ENCODE measurements around the gene CLCN2. TPM values are rescaled to one million over a fixed set of nuclear protein-coding genes. Genes with fewer than 3 reads are reported as not detected.

CLCN2 gene
- total RNA-seq, 1 donor = 3.5 TPM

DNA sequence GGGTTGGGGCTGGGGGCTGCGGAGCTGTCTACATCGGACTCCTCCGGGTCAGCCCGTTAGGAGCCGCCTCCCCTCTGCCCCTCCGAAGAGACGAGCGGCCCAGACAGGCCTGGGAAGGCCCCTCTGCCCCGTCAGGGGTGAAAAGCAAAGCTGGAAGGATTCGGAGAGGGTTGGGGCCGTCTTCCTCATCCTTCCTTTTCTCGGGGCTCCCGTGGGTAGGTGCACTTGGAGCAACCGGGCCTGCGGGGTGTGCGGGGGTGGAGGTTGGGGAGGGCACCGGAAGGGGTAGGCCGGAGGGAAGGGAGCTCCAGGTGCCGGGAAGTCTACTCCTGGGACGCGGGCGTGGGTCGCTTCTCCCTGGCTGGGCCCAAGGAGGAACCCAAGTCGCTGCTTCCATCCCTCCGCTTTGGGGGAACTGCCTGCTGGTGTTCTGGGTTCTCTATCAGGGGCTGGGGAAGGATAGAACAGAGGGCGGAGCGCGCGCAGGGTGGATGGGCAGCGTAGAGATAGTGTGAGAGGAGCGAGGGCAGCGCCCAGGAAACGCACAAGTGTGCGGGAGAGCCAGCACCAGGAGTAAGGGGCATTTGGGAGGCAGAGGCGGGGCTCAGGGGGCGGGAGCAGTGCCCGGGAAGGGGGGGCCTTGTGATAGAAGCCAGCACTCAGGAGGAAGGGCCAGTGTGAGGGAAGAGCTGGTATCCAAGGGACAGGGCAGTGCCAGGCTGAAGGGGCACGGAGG is 695 bp upstream of the CLCN2 start:
- peak; percentile 19 to 43 (median 28) for DNase-seq (ENCODE audit: low read depth in 2 of 3, low spot score in 2 of 3)

DNA sequence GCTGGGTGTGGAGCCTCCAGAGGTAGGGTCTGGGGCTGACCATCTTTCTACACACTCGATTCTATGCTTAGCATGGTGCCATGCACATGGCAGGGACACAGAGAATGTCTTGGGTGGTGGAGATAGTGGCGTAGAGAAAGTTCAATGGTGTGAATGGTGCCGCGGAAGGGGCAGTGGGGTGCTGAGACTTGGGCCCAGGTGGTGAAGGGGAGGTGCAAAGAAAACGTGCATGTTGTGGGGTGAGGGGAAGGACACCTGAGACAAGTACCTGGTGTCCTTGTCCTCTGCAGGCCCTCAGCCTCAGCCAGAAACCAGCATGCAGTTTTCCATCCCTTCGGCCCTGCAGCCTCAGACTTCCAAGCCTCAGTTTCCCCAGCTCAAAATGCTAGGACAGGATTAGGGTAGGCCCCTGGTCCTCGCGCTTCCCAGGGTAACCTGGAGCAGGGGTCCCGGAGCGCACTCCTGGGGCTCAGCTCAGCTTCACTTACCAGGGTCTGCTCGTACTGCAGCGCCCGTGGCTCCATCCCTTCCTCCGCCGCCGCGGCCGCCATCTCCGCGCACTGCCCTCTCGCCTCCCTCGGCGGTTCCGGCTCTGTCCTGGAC is 375 bp downstream of the CLCN2 start:
- no peak for DNase-seq (ENCODE audit: low read depth in 2 of 3, low spot score in 2 of 3)

DNA sequence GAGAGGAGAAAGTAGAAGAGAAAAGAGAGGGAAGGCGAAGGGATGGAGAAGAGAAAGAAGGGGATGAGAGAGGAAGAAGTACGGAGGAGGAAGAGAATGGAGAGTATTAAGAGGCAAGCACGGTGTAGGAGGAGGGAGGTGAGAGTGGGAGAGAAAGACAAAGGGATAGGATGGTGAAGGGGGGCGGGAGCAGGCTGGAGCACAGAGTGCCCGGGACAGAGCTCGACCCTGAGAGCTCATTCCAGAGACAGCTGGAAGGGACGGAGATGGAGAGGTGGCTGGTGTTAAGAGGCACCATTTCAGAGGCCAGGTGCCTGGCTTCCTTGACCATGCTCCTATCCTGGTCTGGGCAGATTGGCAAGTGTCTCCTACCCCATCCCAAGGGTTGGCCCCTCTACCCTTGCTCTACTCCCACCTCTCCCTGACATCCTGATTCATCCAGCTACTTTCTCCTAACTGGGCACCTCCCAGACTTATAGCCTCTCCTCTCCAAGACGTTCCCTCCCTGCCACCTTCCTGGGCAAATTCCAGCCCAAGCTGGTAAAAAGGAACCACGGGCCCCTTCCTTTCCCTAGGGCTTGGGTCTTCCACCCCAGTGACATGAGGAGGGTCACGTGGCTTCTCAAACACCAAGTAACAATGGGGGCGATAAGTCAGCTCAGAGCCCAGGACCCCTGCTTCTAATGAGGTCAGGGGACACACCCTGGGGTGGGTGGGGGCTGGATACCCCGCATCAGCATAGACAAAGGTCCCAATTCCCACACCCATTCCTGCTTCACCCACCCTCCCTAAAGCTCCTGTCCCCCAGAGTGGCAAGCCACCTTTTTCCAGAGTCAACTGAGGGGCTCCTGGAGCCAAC is 1.1 kb downstream of the CLCN2 start:
- DNase-seq (ENCODE audit: low read depth in 2 of 3, low spot score in 2 of 3) = no peak

DNA sequence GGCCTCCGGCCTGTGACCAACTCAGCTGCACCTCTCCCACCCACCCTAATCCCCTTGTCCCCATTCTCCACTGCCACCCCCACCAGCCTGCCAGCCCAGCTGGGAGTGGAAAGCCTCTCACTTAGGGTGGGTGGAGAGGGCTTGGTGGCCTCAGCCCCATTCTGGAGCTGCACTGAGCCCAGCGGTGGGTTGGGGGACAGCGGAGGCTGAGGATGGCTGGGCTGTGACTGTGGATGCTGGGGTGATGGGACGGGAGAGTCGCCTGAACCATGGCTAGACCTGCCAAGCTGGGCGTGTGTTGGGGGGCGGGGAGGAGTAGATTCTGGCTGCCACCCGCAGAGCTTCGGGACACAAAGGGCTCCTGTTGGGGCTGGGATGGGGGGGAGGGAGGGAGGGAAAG is 1.8 kb downstream of the CLCN2 start:
- DNase-seq (ENCODE audit: low read depth in 2 of 3, low spot score in 2 of 3) = no peak

DNA sequence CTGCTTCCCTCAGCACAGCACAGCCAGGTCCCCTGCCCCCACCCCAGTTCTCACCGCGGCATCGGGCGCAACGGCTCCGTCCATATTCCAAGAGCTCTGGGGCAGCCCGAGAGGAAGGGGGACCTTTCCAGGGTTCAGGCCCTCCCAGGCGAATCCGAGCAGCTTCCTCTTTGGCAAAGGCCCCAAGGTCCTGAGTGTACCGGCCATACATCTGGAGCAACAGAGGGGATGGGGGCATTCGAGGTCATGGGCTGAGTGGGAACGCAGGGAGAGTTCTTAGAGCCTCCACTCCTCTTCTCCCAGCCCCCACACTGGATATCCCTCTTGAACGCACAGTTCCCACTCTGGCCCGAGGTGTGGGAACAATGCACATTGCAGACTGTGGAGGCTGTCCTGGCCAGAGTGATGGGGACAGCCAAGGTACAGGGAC is 2.5 kb downstream of the CLCN2 start:
- DNase-seq (ENCODE audit: low read depth in 2 of 3, low spot score in 2 of 3) = no peak

DNA sequence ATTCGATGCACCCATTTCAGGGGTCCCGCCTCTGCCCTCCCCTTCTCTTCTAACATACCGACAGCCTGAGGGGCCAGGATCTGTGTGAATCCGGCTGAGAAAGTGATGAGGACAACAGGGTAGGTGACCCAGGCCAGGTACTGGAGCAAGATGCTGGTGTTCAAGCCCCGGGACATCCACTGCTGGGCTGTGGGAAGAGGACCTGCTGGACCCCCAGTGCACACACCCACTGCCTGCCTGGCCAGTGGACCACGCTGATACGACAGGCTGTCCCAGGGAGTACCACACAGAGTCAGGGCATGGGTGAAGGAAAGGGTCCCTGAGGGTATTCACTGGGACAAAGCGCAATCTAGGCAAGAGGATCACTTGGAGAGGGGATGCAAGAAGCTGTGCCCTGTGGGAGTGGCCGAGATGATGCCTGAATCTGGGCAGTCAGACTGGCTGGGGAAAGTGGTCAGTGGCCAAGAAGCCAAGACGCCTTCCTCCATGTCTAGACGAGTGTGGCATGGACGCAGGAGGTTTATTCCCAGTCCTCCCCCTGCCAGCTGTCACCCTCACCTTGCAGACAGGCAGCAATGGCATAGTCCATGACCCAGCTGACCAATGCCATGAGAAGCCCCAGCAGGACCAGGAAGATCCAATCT is 3.2 kb downstream of the CLCN2 start:
- no peak for DNase-seq (ENCODE audit: low read depth in 2 of 3, low spot score in 2 of 3)

DNA sequence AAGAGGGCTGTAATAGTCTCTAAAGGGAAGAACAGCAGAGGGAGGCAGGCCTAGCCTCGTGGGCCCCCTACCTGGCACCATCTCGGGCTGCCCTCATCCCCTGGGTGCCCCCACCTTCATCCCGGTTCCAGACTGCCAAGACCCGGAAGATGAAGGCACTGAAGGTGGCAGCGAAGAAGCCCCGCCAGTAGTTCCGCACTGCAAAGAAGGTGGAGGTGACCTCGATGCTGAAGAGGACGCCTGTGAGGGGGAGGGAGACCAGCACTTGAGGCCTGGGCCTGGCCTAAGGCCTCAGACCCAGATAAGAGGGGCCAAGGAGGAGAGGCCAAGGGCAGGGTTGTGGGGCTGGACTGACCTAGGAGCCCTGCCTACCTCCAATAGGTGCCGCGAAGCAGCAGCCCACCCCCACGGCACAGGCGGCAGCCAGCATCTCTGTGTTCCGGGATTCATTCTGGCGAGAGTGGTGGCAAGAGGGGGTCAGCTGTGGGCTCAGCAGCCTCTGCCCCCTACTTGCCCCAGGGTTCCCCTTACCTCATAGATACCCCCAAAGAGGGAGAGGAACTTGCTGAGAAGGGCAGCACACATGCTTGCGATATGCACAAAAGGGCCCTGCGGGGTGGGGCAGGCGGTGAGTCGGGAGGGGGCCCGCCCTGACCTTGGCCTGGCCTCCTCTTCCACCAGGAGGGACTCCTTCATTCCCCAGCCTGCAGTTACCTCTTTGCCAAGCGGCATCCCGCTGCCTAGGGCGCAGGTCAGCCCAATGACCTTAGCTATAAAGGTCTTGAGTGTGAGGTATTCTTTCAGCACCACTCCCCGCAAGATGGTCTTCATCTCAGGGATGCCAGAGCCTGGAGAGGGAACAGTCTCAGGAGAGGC is 3.9 kb downstream of the CLCN2 start:
- no peak for DNase-seq (ENCODE audit: low read depth in 2 of 3, low spot score in 2 of 3)

DNA sequence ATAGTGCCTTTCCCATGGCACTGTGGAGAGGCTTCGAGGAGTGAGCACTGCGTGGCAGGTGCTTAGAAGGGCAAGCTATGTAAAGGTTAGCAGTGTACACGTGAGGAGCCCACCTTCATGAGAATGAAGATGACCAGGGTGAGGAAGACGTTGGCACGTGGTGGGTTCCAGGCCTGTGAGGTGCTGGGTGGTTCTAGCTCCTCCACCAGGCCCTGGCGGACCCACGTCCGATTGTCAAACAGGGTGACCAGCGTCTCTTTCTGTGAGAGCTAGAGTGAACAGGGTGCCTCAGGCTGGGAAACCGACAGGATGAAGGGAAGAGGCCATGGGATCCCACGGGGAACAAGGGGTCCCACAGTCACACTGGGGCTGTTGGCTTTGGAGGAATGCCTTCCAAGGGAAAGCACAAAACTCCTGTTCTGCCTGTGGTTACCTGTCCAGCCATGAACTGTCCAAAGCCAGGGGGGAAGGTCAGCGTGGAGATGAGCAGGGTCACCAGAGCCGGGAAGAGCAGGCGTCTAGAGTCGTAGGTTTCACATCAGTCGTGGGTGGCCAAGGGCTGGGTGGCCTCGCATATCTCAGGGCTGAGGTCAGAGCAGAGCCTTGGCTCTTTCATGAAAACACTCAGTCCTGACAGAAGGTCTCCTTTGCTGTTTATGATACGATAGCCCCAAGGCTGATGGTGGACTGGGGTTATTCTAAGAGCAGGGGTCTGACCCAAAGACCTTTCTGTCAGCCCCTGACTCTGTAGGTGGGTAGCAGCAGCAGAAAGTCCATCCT is 6.0 kb downstream of the CLCN2 start:
- DNase-seq (ENCODE audit: low read depth in 2 of 3, low spot score in 2 of 3) = no peak

DNA sequence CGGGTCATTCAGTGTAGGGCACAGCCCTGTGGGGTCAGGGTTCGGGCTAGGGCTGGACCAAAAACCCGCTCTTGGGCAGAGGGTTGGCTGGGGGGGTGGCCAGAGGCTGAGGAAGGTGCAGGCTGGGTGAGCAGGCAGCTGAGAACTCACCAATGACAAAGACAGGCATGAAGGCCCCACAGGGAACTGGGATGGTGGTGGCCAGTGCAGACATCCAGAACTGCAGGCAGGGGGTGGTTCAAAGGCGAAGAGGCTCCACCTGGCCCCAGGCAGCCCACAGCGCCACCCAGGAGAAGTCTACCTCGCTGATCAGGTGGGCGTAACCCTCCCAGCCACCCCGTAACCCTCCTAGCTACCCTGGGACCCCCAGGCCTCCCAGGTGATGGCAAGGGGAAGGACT is 6.7 kb downstream of the CLCN2 start:
- DNase-seq (ENCODE audit: low read depth in 2 of 3, low spot score in 2 of 3) = no peak

DNA sequence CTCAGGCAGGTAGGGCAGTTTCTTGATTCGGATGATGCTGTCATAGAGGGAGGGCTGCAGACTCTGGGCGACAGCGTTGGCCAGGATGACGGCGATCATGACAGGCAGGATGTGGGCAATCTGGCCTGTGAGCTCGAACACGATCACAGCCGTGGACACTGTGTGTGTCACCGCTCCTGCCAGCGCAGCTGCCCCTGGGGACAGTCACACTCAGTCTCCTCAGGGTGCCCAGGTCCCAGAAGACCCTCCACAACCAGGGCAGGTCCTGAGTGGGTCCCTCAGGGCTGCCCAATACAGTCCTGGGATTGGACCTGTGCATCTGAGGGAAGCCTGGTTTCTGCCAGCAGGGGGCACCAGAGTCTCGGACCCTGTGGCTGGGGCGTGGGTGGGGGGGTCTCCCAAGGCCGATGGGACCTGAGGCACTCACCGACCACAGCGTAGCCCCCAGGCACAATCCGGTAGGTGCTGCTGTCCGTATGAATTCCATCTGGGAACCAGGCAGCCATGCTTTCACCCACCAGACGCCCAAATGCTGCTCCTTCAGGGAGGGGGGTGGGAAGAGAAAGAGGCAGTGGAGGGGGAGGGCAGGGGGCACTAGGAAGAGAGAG is 7.2 kb downstream of the CLCN2 start:
- peak; percentile 52 to 62 (median 60) for DNase-seq (ENCODE audit: low read depth in 2 of 3, low spot score in 2 of 3)

DNA sequence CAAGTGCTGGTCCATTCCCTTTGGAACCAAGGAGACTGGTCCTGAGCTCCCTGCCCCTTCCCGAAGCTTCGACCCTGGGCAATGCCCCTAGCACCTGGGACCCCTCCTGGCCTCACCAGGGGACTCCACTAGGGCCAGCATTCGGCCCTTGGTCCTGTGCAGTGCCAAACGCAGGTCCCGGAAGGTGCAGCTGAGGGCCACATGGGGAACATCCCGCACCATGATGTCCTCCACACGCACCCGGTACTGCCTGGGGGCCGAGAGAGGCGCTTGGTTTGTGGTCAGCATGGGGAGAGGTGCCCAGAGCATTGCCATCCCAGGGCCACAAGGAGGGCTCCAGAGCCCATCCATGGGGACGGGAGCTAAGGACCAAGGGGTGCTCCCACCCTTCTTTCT is 7.9 kb downstream of the CLCN2 start:
- DNase-seq (ENCODE audit: low read depth in 2 of 3, low spot score in 2 of 3) = no peak

DNA sequence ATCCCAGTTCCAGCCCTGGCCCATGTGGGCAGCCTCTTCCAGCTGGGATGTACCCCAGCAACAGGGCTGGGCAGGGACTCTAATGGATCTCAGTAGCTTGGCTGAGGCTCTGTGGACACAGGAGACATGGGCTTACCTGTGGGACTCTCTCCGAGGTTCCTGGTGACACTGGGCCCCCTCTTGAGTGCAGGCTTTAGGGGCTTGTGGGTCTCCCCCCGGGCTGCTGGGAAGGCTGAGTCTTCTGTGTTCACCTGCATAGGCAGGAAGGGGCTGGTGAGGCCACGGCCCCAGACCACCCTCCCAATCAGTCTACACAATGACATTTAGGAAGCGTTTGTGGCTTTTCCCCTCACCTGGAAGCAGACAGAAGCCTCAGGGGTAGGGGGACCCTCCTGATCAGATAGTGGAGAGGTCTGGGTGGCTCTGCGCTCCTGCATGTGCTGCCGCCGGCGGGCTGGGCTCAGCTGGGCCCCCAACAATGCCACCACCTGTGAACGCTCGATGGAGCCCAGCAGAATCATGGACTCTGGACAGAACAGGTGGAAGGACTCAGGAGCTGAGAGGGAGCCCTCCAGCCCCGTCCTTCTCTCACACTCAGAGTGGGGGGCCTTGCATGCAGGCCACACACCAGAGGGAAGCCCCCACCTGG is 8.4 kb downstream of the CLCN2 start:
- no peak for DNase-seq (ENCODE audit: low read depth in 2 of 3, low spot score in 2 of 3)

DNA sequence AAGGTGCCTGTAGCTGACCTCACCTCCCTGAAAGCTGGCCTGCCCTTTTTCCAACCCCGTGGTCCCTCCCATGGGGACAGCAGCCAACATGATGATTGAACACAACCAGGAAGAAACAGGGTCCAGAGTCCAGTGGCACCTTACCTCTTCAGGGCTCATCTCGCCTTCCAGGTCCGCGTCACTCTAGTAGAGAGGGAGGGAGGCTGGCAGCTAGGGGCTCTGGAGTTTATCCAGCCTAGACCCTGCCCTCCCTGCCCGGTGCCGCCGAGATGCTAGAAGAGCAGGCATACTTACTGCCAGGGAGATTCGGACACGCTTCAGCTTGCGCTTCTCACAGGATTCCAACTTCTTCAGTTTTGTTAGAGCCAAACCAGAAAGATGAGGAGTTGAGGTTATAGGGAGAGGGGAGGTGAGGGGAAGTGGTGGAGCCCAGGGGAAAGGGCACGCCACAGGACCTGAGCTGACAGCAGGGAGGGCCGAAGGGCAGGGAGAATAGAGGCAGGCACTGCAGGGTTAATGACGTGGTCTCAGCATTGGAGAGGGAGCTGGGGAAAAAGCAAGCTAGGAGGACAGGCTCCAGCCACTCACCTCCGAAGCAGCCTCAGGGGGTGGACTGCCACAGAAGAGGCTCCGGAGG is 9.1 kb downstream of the CLCN2 start:
- no peak for DNase-seq (ENCODE audit: low read depth in 2 of 3, low spot score in 2 of 3)

DNA sequence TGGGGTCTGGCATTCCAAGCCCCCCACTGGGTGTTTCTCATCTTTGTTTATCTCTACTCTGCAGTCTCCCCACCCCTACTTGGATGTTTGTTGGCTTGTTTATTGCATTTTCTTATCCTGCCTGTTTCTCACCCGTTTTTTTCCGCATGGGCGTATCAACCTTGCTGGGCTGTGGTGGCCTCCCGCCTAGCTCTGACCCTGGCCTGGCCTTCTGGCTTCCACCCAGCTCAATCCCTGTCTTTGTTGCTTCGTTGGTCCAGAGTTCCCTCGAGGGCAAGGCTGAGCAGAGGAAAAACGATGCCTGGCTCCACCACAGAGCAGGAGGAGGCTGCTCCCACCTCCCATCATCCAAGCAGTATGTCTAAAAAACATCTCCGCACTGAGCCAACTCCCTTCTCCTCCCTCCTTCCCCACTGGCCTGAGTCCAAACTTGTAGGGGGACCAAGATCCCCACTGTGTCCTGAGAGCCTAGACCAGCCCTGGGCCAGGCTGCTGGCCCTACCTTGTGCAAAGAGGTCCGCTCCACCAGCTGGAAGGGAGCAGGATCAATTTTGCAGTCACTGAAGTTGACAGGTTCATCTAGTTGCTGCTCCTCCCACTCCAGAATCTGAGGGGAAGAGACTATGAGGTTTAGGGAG is 9.8 kb downstream of the CLCN2 start:
- DNase-seq (ENCODE audit: low read depth in 2 of 3, low spot score in 2 of 3) = no peak

DNA sequence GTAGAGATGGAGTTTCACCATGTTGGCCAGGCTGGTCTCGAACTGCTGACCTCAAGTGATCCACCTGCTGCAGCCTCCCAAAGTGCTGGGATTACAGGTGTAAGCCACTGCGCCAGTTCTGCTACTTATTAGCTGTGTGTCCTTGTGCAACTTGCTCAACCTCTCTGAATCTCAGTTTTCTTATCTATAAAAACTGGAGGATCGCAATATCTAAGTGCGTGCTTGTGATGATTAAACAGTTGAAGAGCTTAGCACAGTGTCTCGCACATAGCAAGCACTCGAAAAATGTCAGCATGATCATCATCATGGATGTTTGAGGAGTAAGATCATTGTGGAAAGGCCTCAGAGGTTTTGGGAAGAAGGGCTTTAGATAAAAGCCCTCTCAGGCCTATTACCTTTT is 10.8 kb downstream of the CLCN2 start:
- DNase-seq (ENCODE audit: low read depth in 2 of 3, low spot score in 2 of 3) = no peak

DNA sequence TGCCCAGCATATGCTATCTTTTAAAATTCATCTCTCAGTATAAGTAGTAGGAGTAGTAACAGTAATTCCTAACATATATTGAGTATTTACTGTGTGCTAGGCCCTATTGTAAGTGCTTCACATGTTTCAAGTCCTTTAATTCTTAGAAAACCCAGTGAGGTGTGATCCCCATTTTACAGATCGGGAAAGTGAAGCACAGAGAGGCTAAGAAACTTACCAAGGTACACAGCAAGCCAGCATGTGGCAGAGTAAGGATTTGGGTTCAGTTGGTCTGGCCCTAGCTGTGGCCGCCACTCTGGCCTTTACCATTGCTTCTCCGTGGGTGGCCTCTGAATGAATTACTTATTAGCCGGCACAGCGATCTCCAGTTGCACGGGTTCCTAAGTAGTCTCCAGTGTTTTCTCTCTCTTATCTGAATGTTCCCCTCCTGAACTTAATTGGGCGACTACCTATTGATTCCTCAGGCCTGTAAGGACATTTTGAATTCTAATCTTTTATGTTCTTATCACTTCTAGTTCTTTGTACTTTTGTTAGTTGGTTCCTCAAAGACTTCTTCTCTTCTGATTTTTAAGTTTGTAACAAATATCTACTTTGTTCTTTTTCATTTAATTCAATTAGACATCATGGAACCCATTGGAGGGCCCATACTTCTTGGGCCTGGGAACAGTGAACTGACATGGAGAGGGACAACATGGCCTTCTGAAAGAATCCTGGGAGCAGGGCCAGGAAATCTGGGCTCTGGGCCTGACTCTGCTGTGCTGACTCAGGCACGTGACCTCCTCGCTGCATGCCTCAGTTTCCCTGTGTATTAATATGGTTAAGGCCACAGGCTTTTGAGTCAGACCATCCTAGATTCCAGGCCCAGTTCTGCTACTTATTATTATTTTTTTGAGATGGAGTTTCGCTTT is 11.6 kb downstream of the CLCN2 start:
- DNase-seq (ENCODE audit: low read depth in 2 of 3, low spot score in 2 of 3) = no peak

DNA sequence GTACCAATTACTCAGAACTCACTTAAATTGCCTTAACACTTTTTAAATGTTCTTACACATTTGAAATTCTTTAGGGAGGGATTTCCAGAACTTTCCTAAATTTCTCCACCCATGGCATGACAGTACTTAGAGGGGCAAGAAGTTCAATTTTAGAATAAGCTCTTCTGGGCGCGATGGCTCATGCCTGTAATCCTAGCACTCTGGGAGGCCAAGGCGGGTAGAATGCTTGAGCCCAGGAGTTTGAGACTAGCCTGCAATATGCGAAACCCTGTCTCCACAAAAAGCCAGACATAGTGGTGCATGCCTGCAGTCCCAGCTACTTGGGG is 13.4 kb downstream of the CLCN2 start:
- DNase-seq (ENCODE audit: low read depth in 2 of 3, low spot score in 2 of 3) = no peak

All from hematopoietic multipotent progenitor cell (in vitro differentiated cells).